Neural crest cell (in vitro differentiated cells): ENCODE measurements around the gene SSNA1. TPM values are rescaled to one million over a fixed set of nuclear protein-coding genes. Genes with fewer than 3 reads are reported as not detected.

ENCODE experiments used
- DNase-seq: peaks from one replicate; pipeline ENCODE4 v3.0.0; 2021; ENCODE audit warnings: low read depth, mixed read lengths, low spot score
- H3K27ac Mint-ChIP-seq: one replicate; pipeline ENCODE4 v1.8.0; 2021; ENCODE audit warnings: mild to moderate bottlenecking, mixed read lengths; ENCODE audit not compliant: unreplicated experiment
- H3K27me3 Mint-ChIP-seq: 2 replicates; pipeline ENCODE4 v1.8.0; 2021; ENCODE audit warnings: low read depth, mild to moderate bottlenecking, mixed read lengths
- H3K36me3 Mint-ChIP-seq: 2 replicates; pipeline ENCODE4 v1.8.0; 2021; ENCODE audit warnings: low read depth, mild to moderate bottlenecking, mixed read lengths
- H3K4me1 Mint-ChIP-seq: 2 replicates; pipeline ENCODE4 v1.8.0; 2021; ENCODE audit warnings: mixed read lengths
- H3K4me3 Mint-ChIP-seq: one replicate; pipeline ENCODE4 v1.8.0; 2021; ENCODE audit warnings: mild to moderate bottlenecking, mixed read lengths
- H3K9me3 Mint-ChIP-seq: 2 replicates; pipeline ENCODE4 v1.8.0; 2021; ENCODE audit warnings: mixed read lengths
- total RNA-seq: library from RNA; stranded (reverse); gene quantifications from 2 replicates; pipeline ENCODE4 v1.2.1, GENCODE V29; 2021
- TF ChIP-seq, protein P1 (sequence below): fragments of 200-600 bp; sonication (generic); conservative IDR thresholded peaks from 2 replicates; pipeline ENCODE4 v1.5.0; 2021; ENCODE audit warnings: antibody characterized with exemption, mild to moderate bottlenecking

SSNA1 gene
- total RNA-seq, 1 donor from 2014 or later: 66.4 TPM

- Mint-ChIP-seq H3K27ac (no peak overlapping the region), H3K9me3 (no peaks in the 10 kb centered on the region), H3K4me3 (no peak overlapping the region), H3K4me1 (no peaks in the 10 kb centered on the region), H3K27me3 (peaks cover 84% of the 10 kb centered on the region), H3K36me3 (no peaks in the 10 kb centered on the region)
- peak; percentile 26 for DNase-seq
- TF ChIP-seq, protein P1, sequence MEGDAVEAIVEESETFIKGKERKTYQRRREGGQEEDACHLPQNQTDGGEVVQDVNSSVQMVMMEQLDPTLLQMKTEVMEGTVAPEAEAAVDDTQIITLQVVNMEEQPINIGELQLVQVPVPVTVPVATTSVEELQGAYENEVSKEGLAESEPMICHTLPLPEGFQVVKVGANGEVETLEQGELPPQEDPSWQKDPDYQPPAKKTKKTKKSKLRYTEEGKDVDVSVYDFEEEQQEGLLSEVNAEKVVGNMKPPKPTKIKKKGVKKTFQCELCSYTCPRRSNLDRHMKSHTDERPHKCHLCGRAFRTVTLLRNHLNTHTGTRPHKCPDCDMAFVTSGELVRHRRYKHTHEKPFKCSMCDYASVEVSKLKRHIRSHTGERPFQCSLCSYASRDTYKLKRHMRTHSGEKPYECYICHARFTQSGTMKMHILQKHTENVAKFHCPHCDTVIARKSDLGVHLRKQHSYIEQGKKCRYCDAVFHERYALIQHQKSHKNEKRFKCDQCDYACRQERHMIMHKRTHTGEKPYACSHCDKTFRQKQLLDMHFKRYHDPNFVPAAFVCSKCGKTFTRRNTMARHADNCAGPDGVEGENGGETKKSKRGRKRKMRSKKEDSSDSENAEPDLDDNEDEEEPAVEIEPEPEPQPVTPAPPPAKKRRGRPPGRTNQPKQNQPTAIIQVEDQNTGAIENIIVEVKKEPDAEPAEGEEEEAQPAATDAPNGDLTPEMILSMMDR: no peak
Measured at GRCh38 chr9:137167747-137168572, 20.5 kb upstream of the SSNA1 start.

DNA sequence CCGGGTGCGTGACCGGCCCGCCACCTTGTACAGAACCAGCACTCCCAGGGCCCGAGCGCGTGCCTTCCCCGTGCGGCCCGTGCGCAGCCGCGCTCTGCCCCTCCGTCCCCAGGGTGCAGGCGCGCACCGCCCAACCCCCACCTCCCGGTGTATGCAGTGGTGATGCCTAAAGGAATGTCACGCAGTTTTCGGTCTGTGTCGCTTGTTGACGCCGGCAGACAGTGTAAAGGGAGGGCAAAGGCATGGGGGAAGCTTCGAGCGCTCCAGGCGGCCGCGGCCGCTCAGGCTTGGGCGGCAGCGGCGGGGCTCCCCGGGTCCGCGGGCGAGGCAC, 19.9 kb upstream of the SSNA1 start:
- TF ChIP-seq, protein P1: no peak
- Mint-ChIP-seq H3K36me3 (no peaks in the 10 kb centered on the region), H3K27me3 (peaks cover 84% of the 10 kb centered on the region), H3K9me3 (no peaks in the 10 kb centered on the region), H3K4me1 (no peaks in the 10 kb centered on the region), H3K27ac (no peak overlapping the region), H3K4me3 (no peak overlapping the region)
- no peak for DNase-seq

GRCh38 chr9:137168904-137169856, 19.3 kb upstream of the SSNA1 start:
- peaks cover 87% of the 10 kb centered on the region for H3K27me3 Mint-ChIP-seq
- H3K9me3 Mint-ChIP-seq: no peaks in the 10 kb centered on the region
- peak overlapping the region; percentile 57 for H3K4me3 Mint-ChIP-seq
- DNase-seq: no peak
- TF ChIP-seq, protein P1: no peak
- no peaks in the 10 kb centered on the region for H3K4me1 Mint-ChIP-seq
- H3K27ac Mint-ChIP-seq: no peak overlapping the region
- no peaks in the 10 kb centered on the region for H3K36me3 Mint-ChIP-seq

- peak within 1 kb of the TSS; percentile 57 for H3K4me3 Mint-ChIP-seq
- H3K27ac Mint-ChIP-seq: no peak within 1 kb of the TSS
- no peaks in the 10 kb centered on the region for H3K36me3 Mint-ChIP-seq
- H3K9me3 Mint-ChIP-seq: no peaks in the 10 kb centered on the region
- TF ChIP-seq, protein P1: no peak
- DNase-seq: no peak
- no peaks in the 10 kb centered on the region for H3K4me1 Mint-ChIP-seq
- H3K27me3 Mint-ChIP-seq: peaks cover 84% of the 10 kb centered on the region
Measured at GRCh38 chr9:137169896-137170358, 18.5 kb upstream of the SSNA1 start, which contains the start of gene LRRC26. Gene LRRC26 (minus strand): TSS chr9:137170051. CDS start chr9:137169943, 108 bp downstream.

- H3K36me3 Mint-ChIP-seq: no peaks in the 10 kb centered on the region
- DNase-seq: no peak
- no peaks in the 10 kb centered on the region for H3K4me1 Mint-ChIP-seq
- H3K4me3 Mint-ChIP-seq: no peak overlapping the region
- H3K9me3 Mint-ChIP-seq: no peaks in the 10 kb centered on the region
- H3K27me3 Mint-ChIP-seq: peaks cover 83% of the 10 kb centered on the region
- TF ChIP-seq, protein P1: no peak
- H3K27ac Mint-ChIP-seq: no peak overlapping the region
Measured at GRCh38 chr9:137170486-137171148, 17.9 kb upstream of the SSNA1 start.
